HepG2 (cell line): Measurements from ENCODE around the gene MIB2. TPM values are rescaled to one million over a fixed set of nuclear protein-coding genes. Genes with fewer than 3 reads are reported as not detected.

ENCODE experiments used
- ATAC-seq: fragments of 200-7000 bp; cut with Tn5 transposase; 3 replicates; pipeline ENCODE4 v1.9.1; 2020; ENCODE audit warnings: mild to moderate bottlenecking, moderate library complexity
- BruUV-seq: library from RNA; stranded (reverse); fragments of 400-500 nt; replicated peaks from 2 replicates; lab custom pipeline; 2021; lab: Mats Ljungman, UMichigan
- CTCF ChIA-PET: fragments of 300-600 bp; formaldehyde crosslinking; extraction: SDS; loops from one replicate; lab custom pipeline; 2021; ENCODE audit warnings: low total read pairs, inconsistent platforms, low intra/inter-chr PET ratio; lab: Yijun Ruan, JAX
- POLR2A ChIA-PET: fragments of 350-600 bp; sonication (Branson Sonifier 250); formaldehyde crosslinking; loops from one replicate; lab custom pipeline; 2020; ENCODE audit warnings: antibody characterized with exemption, inconsistent platforms; lab: Yijun Ruan, JAX
- DNase-seq: peaks from one replicate; pipeline ENCODE4 v3.0.0-alpha.2; 2015; ENCODE audit warnings: low spot score
- FAIRE-seq: peaks from 3 replicates; lab custom pipeline; 2011; peaks lifted over from hg19 to GRCh38; lab: Jason Lieb, UNC
- H2AFZ ChIP-seq: one replicate; pipeline ENCODE4 v1.6.1; 2011; ENCODE audit warnings: low read length, inconsistent platforms
- H3K27ac ChIP-seq: fragments of 300-600 bp; 3 replicates; pipeline ENCODE4 v1.8.0; 2011; ENCODE audit warnings: mixed run types, mild to moderate bottlenecking, mixed read lengths, low read length, inconsistent platforms; ENCODE audit not compliant: insufficient read depth; ENCODE audit errors: extremely low read length
- H3K27me3 ChIP-seq, 2 experiments: fragments of 200-600 bp in 1 of 2; 2 replicates in 1 of 2; 3 replicates in 1 of 2; pipeline versions ENCODE4 v1.6.0 to v1.8.0; 2011; ENCODE audit warnings: low read length in 2 of 2, mild to moderate bottlenecking in 2 of 2, moderate library complexity in 2 of 2, inconsistent platforms in 1 of 2; ENCODE audit not compliant: insufficient read depth in 2 of 2, control insufficient read depth in 1 of 2
- H3K36me3 ChIP-seq, 2 experiments: fragments of 200-600 bp in 1 of 2; replicated peaks in 1 of 2; 2 replicates in 1 of 2; 3 replicates in 1 of 2; pipeline versions ENCODE4 v1.5.1 to v1.8.0; 2011; ENCODE audit warnings: low read length in 2 of 2, inconsistent platforms in 1 of 2; ENCODE audit not compliant: insufficient read depth in 2 of 2, control insufficient read depth in 1 of 2
- H3K4me1 ChIP-seq: 2 replicates; pipeline ENCODE4 v1.5.1; 2012; ENCODE audit warnings: low read length, inconsistent platforms; ENCODE audit not compliant: insufficient read depth
- H3K4me2 ChIP-seq: 2 replicates; pipeline ENCODE4 v1.6.0; 2011; ENCODE audit warnings: low read depth, low read length, inconsistent platforms
- H3K4me3 ChIP-seq, 3 experiments: fragments of 200-600 bp in 1 of 3; sonication (generic), shearing (Covaris generic) in 1 of 3; replicated peaks in 1 of 3; 2 replicates each; pipeline ENCODE4 v1.5.1; 2011 to 2016; ENCODE audit warnings: low read length in 3 of 3, inconsistent platforms in 2 of 3, low read depth in 2 of 3, mild to moderate bottlenecking in 2 of 3, control low read depth in 1 of 3, mixed read lengths in 1 of 3; ENCODE audit not compliant: insufficient read depth in 1 of 3
- H3K79me2 ChIP-seq: one replicate; pipeline ENCODE4 v1.6.1; 2011; ENCODE audit warnings: low read length, inconsistent platforms; ENCODE audit not compliant: insufficient read depth
- H3K9ac ChIP-seq: 2 replicates; pipeline ENCODE4 v1.6.0; 2011; ENCODE audit warnings: mild to moderate bottlenecking, low read depth, low read length, inconsistent platforms; ENCODE audit not compliant: insufficient read depth
- H3K9me3 ChIP-seq: 2 replicates; pipeline ENCODE4 v1.5.1; 2012; ENCODE audit warnings: mild to moderate bottlenecking, low read length
- H4K20me1 ChIP-seq: 2 replicates; pipeline ENCODE4 v1.6.0; 2011; ENCODE audit warnings: inconsistent platforms, mild to moderate bottlenecking, low read length, moderate library complexity; ENCODE audit not compliant: insufficient read depth
- AHR ChIP-seq: IDR thresholded peaks from 2 replicates; pipeline ENCODE4 v1.6.1; 2018; ENCODE audit warnings: missing genetic modification reagents, missing compliant biosample characterization
- GABPB1 ChIP-seq: IDR thresholded peaks from 2 replicates; pipeline ENCODE4 v1.6.1; 2016; ENCODE audit warnings: mild to moderate bottlenecking, missing genetic modification reagents, moderate library complexity, missing compliant biosample characterization
- NFKBIZ ChIP-seq: IDR thresholded peaks from 2 replicates; pipeline ENCODE4 v1.6.1; 2018; ENCODE audit warnings: missing genetic modification reagents, missing compliant biosample characterization
- PHF5A ChIP-seq: IDR thresholded peaks from one replicate; pipeline ENCODE4 v1.6.1; 2018; ENCODE audit warnings: low read depth, missing genetic modification reagents; ENCODE audit not compliant: unreplicated experiment
- RAD51 ChIP-seq: fragments of 450-650 bp; IDR thresholded peaks from 2 replicates; pipeline ENCODE4 v1.6.1; 2016; ENCODE audit warnings: borderline replicate concordance
- THYN1 ChIP-seq: sonication (generic); formaldehyde crosslinking; IDR thresholded peaks from 2 replicates; pipeline ENCODE4 v1.8.1; 2023; ENCODE audit warnings: low read depth, mild to moderate bottlenecking, moderate library complexity, missing genetic modification reagents, borderline replicate concordance
- USF2 ChIP-seq, 2 experiments: sonication (generic) in 1 of 2; formaldehyde crosslinking in 1 of 2; IDR thresholded peaks; 2 replicates each; pipeline versions ENCODE4 v1.5.1 to v1.6.1; 2011 to 2020; ENCODE audit warnings: borderline replicate concordance in 1 of 2, low read depth in 1 of 2, low read length in 1 of 2, mild to moderate bottlenecking in 1 of 2, missing genetic modification reagents in 1 of 2, moderate library complexity in 1 of 2
- ZBTB46 ChIP-seq: sonication (generic); formaldehyde crosslinking; IDR thresholded peaks from 2 replicates; pipeline ENCODE4 v1.4.0; 2020; ENCODE audit warnings: mild to moderate bottlenecking, missing genetic modification reagents, borderline replicate concordance
- ZFAT ChIP-seq: sonication (generic); formaldehyde crosslinking; conservative IDR thresholded peaks from 2 replicates; pipeline ENCODE4 v1.8.1; 2023; ENCODE audit warnings: missing genetic modification reagents, inconsistent platforms
- ZNF672 ChIP-seq: sonication (generic); formaldehyde crosslinking; IDR thresholded peaks from 2 replicates; pipeline ENCODE4 v1.8.1; 2022; ENCODE audit warnings: missing genetic modification reagents
- ZNF773 ChIP-seq: sonication (generic); formaldehyde crosslinking; IDR thresholded peaks from 2 replicates; pipeline ENCODE4 v1.4.0; 2020; ENCODE audit warnings: missing genetic modification reagents, borderline replicate concordance
- ZNF816 ChIP-seq: sonication (generic); formaldehyde crosslinking; IDR thresholded peaks from 2 replicates; pipeline ENCODE4 v1.8.0; 2022; ENCODE audit warnings: missing genetic modification reagents, mild to moderate bottlenecking, borderline replicate concordance
- WGBS: methylation state at CpG from one replicate; pipeline ENCODE4 v1.1.6; 2017; ENCODE audit warnings: low lambda C conversion rate; 5-methylcytosine and 5-hydroxymethylcytosine counted together
- in situ Hi-C: cut with HindIII; loops from 2 replicates; pipeline ENCODE4 v1.10.0; 2017; ENCODE audit warnings: low pct_unique_long_range_greater_than_20kb; ENCODE audit not compliant: extremely low pct_ligation_motif_present
- intact Hi-C: fragments of 100-400 bp; cut with micrococcal nuclease; formaldehyde crosslinking; loops from one replicate; pipeline ENCODE4 v1.10.0; 2022; ENCODE audit not compliant: unreplicated experiment
- polyA plus RNA-seq, 8 experiments: library from polyadenylated mRNA; depleted of rRNA in 3 of 8; stranded (reverse) in 7 of 8; unstranded in 1 of 8; fragments of >200 nt; fragmentation: Illumina TruSeq in 4 of 8; extraction: Trizol in 4 of 8; gene quantifications; 2 replicates each; pipeline versions ENCODE4 v1.2.1 to v1.2.3, GENCODE V29; 2011 to 2016; ENCODE audit warnings: low read depth in 4 of 8, missing spikeins in 1 of 8, mixed read lengths in 1 of 8; ENCODE audit not compliant: insufficient read depth in 1 of 8
- total RNA-seq, 5 experiments: library from RNA; depleted of rRNA; stranded (reverse); fragments of >200 nt; fragmentation: Illumina TruSeq; extraction: Trizol; gene quantifications; 2 replicates each; pipeline ENCODE4 v1.2.3, GENCODE V29; 2016; ENCODE audit warnings: low read depth in 1 of 5
- TF ChIP-seq, protein P1 (sequence below): sonication (generic); formaldehyde crosslinking; IDR thresholded peaks from 2 replicates; pipeline ENCODE4 v1.5.0; 2020; ENCODE audit warnings: missing genetic modification reagents
- TF ChIP-seq, protein P2 (sequence below): sonication (generic); formaldehyde crosslinking; IDR thresholded peaks from 2 replicates; pipeline ENCODE4 v1.4.0; 2020; ENCODE audit warnings: mild to moderate bottlenecking, low read depth, missing genetic modification reagents

Gene MIB2
- total and polyA plus RNA-seq, 2 of the 13 experiments (the other 11 are each of a cell fraction or from before 2014, with no cell fraction given) = 19.9 to 30.4 TPM

- Histone ChIP-seq H3K36me3 (no peaks in the 10 kb centered on the region), H2AFZ (no peak overlapping the region), H3K4me3 (no peak overlapping the region; a peak in 1 of 6 replicates), H3K79me2 (no peaks in the 10 kb centered on the region), H3K27ac (no peak overlapping the region), H4K20me1 (no peaks in the 10 kb centered on the region), H3K9me3 (no peaks in the 10 kb centered on the region), H3K4me1 (peaks cover 48% of the 10 kb centered on the region), H3K4me2 (no peak overlapping the region), H3K27me3 (peaks cover 11 to 41% of the 10 kb centered on the region in 2 experiments), H3K9ac (no peak overlapping the region)
- intact Hi-C loops = no loop called here
- no peak for FAIRE-seq
- BruUV-seq = no TSS peak
- no peak for TF ChIP-seq RAD51
- no peak for TF ChIP-seq THYN1 (CRISPR knock-in tag)
- no peak for TF ChIP-seq GABPB1 (CRISPR knock-in tag)
- TF ChIP-seq ZNF672 (CRISPR knock-in tag) = no peak
- no peak for TF ChIP-seq ZNF816 (CRISPR knock-in tag)
- TF ChIP-seq NFKBIZ (CRISPR knock-in tag) = no peak
- no peak for TF ChIP-seq AHR (CRISPR knock-in tag)
- TF ChIP-seq ZFAT = no peak
- no peak for TF ChIP-seq PHF5A (CRISPR knock-in tag)
- TF ChIP-seq USF2 (IDR thresholded peaks at IDR 0.05; ENCODE audit: low read depth, low read length) = no peak
- no peak for TF ChIP-seq USF2 (CRISPR knock-in tag; IDR thresholded peaks at IDR 0.05; ENCODE audit: borderline replicate concordance)
- TF ChIP-seq, protein P1, sequence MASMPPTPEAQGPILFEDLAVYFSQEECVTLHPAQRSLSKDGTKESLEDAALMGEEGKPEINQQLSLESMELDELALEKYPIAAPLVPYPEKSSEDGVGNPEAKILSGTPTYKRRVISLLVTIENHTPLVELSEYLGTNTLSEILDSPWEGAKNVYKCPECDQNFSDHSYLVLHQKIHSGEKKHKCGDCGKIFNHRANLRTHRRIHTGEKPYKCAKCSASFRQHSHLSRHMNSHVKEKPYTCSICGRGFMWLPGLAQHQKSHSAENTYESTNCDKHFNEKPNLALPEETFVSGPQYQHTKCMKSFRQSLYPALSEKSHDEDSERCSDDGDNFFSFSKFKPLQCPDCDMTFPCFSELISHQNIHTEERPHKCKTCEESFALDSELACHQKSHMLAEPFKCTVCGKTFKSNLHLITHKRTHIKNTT (CRISPR knock-in tag) = no peak
- no peak for TF ChIP-seq ZBTB46 (CRISPR knock-in tag)
- TF ChIP-seq, protein P2, sequence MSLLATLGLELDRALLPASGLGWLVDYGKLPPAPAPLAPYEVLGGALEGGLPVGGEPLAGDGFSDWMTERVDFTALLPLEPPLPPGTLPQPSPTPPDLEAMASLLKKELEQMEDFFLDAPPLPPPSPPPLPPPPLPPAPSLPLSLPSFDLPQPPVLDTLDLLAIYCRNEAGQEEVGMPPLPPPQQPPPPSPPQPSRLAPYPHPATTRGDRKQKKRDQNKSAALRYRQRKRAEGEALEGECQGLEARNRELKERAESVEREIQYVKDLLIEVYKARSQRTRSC = no peak
- no peak for TF ChIP-seq ZNF773 (CRISPR knock-in tag)
- CTCF ChIA-PET = no interaction called here
- DNase-seq = no peak
- ATAC-seq = no peak
- in situ Hi-C loops = no loop called here
- WGBS = 94% methylated on average over 10 of the region's 13 CpGs
- POLR2A ChIA-PET = no interaction called here
Measured at GRCh38 chr1:1598720-1599029, 16.6 kb upstream of the MIB2 start.
